ENCODE data around the gene HJURP. TPM values are rescaled to one million over a fixed set of nuclear protein-coding genes. Genes with fewer than 3 reads are reported as not detected.

Gene HJURP
- total RNA-seq, 4 donors from 2014 or later = under 0.01 to 0.23 (median 0.19) TPM; not detected in 1

- Histone ChIP-seq H3K36me3 (no peaks in the 10 kb centered on the region), H3K9me3 (no peaks in the 10 kb centered on the region), H3K27ac (replicated peaks in 1 of 4) (no peak overlapping the region), H3K27me3 (no peaks in the 10 kb centered on the region), H3K4me1 (no peaks in the 10 kb centered on the region), H3K4me3 (no peak overlapping the region)
- TF ChIP-seq POLR2A (IDR thresholded peaks at IDR 0.05; ENCODE audit: low read depth) = no peak
- TF ChIP-seq CTCF (IDR thresholded peaks at IDR 0.05) = no peak
- TF ChIP-seq POLR2AphosphoS5 (IDR thresholded peaks at IDR 0.05) = no peak
- TF ChIP-seq EP300 (IDR thresholded peaks at IDR 0.05) = no peak
- no peak for DNase-seq (ENCODE audit: extremely low spot score)
- WGBS = 48% methylated on average over 5 of the region's 5 CpGs
- intact Hi-C loops (cut with DNase I) = no loop called here
These were observed 54.6 kb downstream of the HJURP start for GRCh38 chr2:233799716-233800115.

GRCh38 chr2:233799087-233799665, 55.2 kb downstream of the HJURP start:
- H3K4me3 ChIP-seq = no peak overlapping the region
- H3K27ac ChIP-seq (replicated peaks in 1 of 4) = no peak overlapping the region
- WGBS = 56% methylated on average over 7 of the region's 7 CpGs
- no peaks in the 10 kb centered on the region for H3K4me1 ChIP-seq
- H3K9me3 ChIP-seq = no peaks in the 10 kb centered on the region
- intact Hi-C loops (cut with DNase I) = no loop called here
- no peak for DNase-seq (ENCODE audit: extremely low spot score)
- TF ChIP-seq POLR2A (IDR thresholded peaks at IDR 0.05; ENCODE audit: low read depth) = no peak
- TF ChIP-seq EP300 (IDR thresholded peaks at IDR 0.05) = no peak
- TF ChIP-seq POLR2AphosphoS5 (IDR thresholded peaks at IDR 0.05) = no peak
- no peak for TF ChIP-seq CTCF (IDR thresholded peaks at IDR 0.05)
- H3K27me3 ChIP-seq = no peaks in the 10 kb centered on the region
- no peaks in the 10 kb centered on the region for H3K36me3 ChIP-seq

- Histone ChIP-seq H3K9me3 (no peaks in the 10 kb centered on the region), H3K36me3 (no peaks in the 10 kb centered on the region), H3K4me3 (no peak overlapping the region), H3K27ac (replicated peaks in 1 of 4) (no peak overlapping the region), H3K4me1 (no peaks in the 10 kb centered on the region), H3K27me3 (no peaks in the 10 kb centered on the region)
- TF ChIP-seq EP300 (IDR thresholded peaks at IDR 0.05) (no peak), CTCF (IDR thresholded peaks at IDR 0.05) (no peak), POLR2AphosphoS5 (IDR thresholded peaks at IDR 0.05) (no peak)
- WGBS = 80% methylated on average over 12 of the region's 14 CpGs
- intact Hi-C loops (cut with DNase I) = no loop called here
- DNase-seq (ENCODE audit: extremely low spot score) = no peak
These were observed 55.8 kb downstream of the HJURP start for GRCh38 chr2:233798335-233799086.

- no peak overlapping the region for H3K27ac ChIP-seq (replicated peaks in 1 of 4)
- intact Hi-C loops (cut with DNase I) = no loop called here
- DNase-seq (ENCODE audit: extremely low spot score) = no peak
- no peaks in the 10 kb centered on the region for H3K4me1 ChIP-seq
- TF ChIP-seq CTCF (IDR thresholded peaks at IDR 0.05) (no peak), POLR2A (IDR thresholded peaks at IDR 0.05; ENCODE audit: low read depth) (no peak), EP300 (IDR thresholded peaks at IDR 0.05) (no peak), POLR2AphosphoS5 (IDR thresholded peaks at IDR 0.05) (no peak)
- no peaks in the 10 kb centered on the region for H3K27me3 ChIP-seq
- H3K36me3 ChIP-seq = no peaks in the 10 kb centered on the region
- WGBS = 89% methylated on average over 6 of the region's 9 CpGs
- no peak overlapping the region for H3K4me3 ChIP-seq
- no peaks in the 10 kb centered on the region for H3K9me3 ChIP-seq
These were observed 58.1 kb downstream of the HJURP start for GRCh38 chr2:233796254-233796653.

Data from esophagus muscularis mucosa (tissue), 4 donors.